Measurements from ENCODE around the gene AKAP7.

DNA sequence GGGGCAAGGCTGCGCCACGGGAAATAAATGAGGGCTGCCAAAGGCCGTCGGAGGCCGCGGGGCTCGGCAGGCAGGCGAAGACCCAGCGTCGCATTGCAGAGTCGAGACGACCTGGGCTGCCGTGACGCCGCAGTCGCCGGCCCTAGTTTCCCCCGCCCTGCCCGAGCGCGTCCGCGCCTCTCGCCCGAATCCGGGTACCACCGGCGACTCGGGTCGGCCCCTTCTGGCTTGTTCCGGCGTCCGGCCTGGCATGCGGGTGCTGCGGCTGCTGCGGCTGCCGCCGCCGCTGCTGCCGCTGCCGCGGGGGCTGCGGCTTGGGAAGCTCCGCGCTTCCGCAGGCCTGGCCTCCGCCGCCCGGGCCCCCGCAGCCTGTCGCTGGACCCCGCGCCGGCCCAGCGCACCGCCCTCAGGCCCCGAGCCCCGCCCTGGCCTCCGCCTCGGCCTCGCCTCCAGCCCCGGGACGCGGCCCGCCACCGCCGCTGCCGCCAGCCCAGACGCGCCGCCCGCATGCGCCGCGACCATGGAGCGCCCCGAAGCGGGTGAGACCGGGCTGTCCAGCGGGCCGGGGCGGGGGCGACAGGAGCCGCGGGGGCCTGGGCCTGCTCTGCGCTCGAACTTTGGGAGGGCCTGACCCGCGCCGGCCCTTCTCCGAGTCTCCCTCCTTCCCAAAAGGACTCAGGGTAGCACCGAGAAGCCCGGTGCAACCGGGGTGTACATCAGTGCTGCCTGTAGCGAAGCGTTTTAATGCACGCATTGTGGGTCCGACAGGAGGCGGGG lies at the start of gene AKAP7:
- TF ChIP-seq CTCF (IDR thresholded peaks at IDR 0.05; ENCODE audit: low read length) = no peak
- no peak for TF ChIP-seq EZH2 (optimal IDR thresholded peaks at IDR 0.05; ENCODE audit: low read depth, low read length)
- no peak for TF ChIP-seq EZH2phosphoT487 (IDR thresholded peaks at IDR 0.05; ENCODE audit: low read length)

Measured in MM.1S (cell line).